Aorta (tissue), 5 donors: ENCODE data around the gene MTMR11. TPM values are rescaled to one million over a fixed set of nuclear protein-coding genes. Genes with fewer than 3 reads are reported as not detected.
A peak's percentile ranks its signal among the peaks of the same experiment; 100 is the strongest.

ENCODE experiments used
- ATAC-seq: fragments of 200-7000 bp; cut with Tn5 transposase; one replicate; pipeline ENCODE4 v1.9.1; 2022; ENCODE audit warnings: moderate library complexity; ENCODE audit not compliant: low FRiP score
- DNase-seq, 2 donors: peaks; one replicate each; pipeline ENCODE4 v3.0.0-alpha.2; 2020
- H3K27ac ChIP-seq, 2 donors: one replicate each; pipeline ENCODE4 v1.5.1; 2013; ENCODE audit warnings: low read length in 2 of 2, mild to moderate bottlenecking in 2 of 2, moderate library complexity in 2 of 2, control low read depth in 1 of 2, inconsistent platforms in 1 of 2, low read depth in 1 of 2
- H3K27me3 ChIP-seq, 2 donors: one replicate each; pipeline ENCODE4 v1.6.1; 2013; ENCODE audit warnings: control low read depth in 1 of 2, low read length in 1 of 2, mild to moderate bottlenecking in 1 of 2, moderate library complexity in 1 of 2; ENCODE audit not compliant: insufficient read depth in 2 of 2, control insufficient read depth in 1 of 2
- H3K36me3 ChIP-seq, 2 donors: one replicate each; pipeline ENCODE4 v1.6.1; 2013; ENCODE audit warnings: control low read depth in 1 of 2, low read length in 1 of 2, mild to moderate bottlenecking in 1 of 2; ENCODE audit not compliant: insufficient read depth in 2 of 2, control insufficient read depth in 1 of 2
- H3K4me1 ChIP-seq, 2 donors: one replicate each; pipeline ENCODE4 v1.6.1; 2013; ENCODE audit warnings: low read length in 2 of 2, control low read depth in 1 of 2, mild to moderate bottlenecking in 1 of 2, moderate library complexity in 1 of 2; ENCODE audit not compliant: insufficient read depth in 2 of 2, control insufficient read depth in 1 of 2
- H3K4me3 ChIP-seq, 2 donors: one replicate each; pipeline ENCODE4 v1.5.1; 2013; ENCODE audit warnings: low read length in 2 of 2, control low read depth in 1 of 2, mild to moderate bottlenecking in 1 of 2
- H3K9me3 ChIP-seq: one replicate; pipeline ENCODE4 v1.6.1; 2013; ENCODE audit warnings: mild to moderate bottlenecking, low read length; ENCODE audit not compliant: control insufficient read depth
- WGBS, 2 donors: extraction: QIAGEN DNeasy Blood & Tissue Kit; methylation state at CpG; one replicate each; pipeline ENCODE4 v1.1.7; 2013; 5-methylcytosine and 5-hydroxymethylcytosine counted together
- intact Hi-C, 2 donors: fragments of 100-400 bp; cut with DNase I; formaldehyde crosslinking; loops; one replicate each; pipeline versions ENCODE4 v1.14.2 to v1.15.0; 2022
- polyA plus RNA-seq, 2 donors: library from polyadenylated mRNA; stranded (reverse); fragments of 200-250 nt; gene quantifications; one replicate each; pipeline ENCODE4 v1.2.3, GENCODE V29; 2013
- total RNA-seq, 2 donors: library from RNA; stranded (reverse); fragmentation: NEBNext Ultra II Directional; extraction: Animal tissue kit (Norgen Biotek cat#: 25700); gene quantifications; one replicate each; pipeline ENCODE4 v1.2.1, GENCODE V29; 2021
- donor health status: healthy with polysubstance abuse.
- donor health status: Bipolar disorder and iron deficiency.
- donor health status: DM: no; HTN: no; CAD: no.
- donor health status: DM: no; HTN: no; CAD: no.
- donor health status: DM: yes; HTN: yes; CAD: no.

Gene MTMR11
- total and polyA plus RNA-seq, 4 donors: 19.3 to 59.1 (median 48.8) TPM

- Histone ChIP-seq H3K27ac (peak overlapping the region; percentile 5 to 96), H3K36me3 (no peaks in the 10 kb centered on the region), H3K4me1 (peaks cover 0 to 4% of the 10 kb centered on the region in 2 donors), H3K4me3 (peak overlapping the region; percentile 62 to 89), H3K27me3 (peaks cover 0 to 2% of the 10 kb centered on the region in 2 donors), H3K9me3 (no peaks in the 10 kb centered on the region)
- peak; percentile 81 for ATAC-seq
- intact Hi-C loops: no loop called here
- 0% methylated on average over 36 of the region's 36 CpGs for WGBS, 2 donors
- peak; percentile 95 to 96 for DNase-seq
Measured at GRCh38 chr1:149885339-149886120, 51.1 kb downstream of the MTMR11 start.

- H3K4me1 ChIP-seq: peaks cover 0 to 4% of the 10 kb centered on the region in 2 donors
- peak overlapping the region in 1 of 2 donors; percentile 70 for H3K27ac ChIP-seq
- DNase-seq (no peak), ATAC-seq (no peak)
- peaks cover 0 to 2% of the 10 kb centered on the region in 2 donors for H3K27me3 ChIP-seq
- H3K4me3 ChIP-seq: peak overlapping the region; percentile 62 to 89
- no peaks in the 10 kb centered on the region for H3K36me3 ChIP-seq
- intact Hi-C loops: no loop called here
- H3K9me3 ChIP-seq: no peaks in the 10 kb centered on the region
- 7 to 8% methylated on average over 9 of the region's 9 CpGs for WGBS, 2 donors
Measured at GRCh38 chr1:149884433-149885338, 52.0 kb downstream of the MTMR11 start.

- DNase-seq: no peak
- Histone ChIP-seq H3K27ac (no peak overlapping the region), H3K4me1 (peaks cover 0 to 4% of the 10 kb centered on the region in 2 donors), H3K9me3 (no peaks in the 10 kb centered on the region), H3K27me3 (peaks cover 0 to 2% of the 10 kb centered on the region in 2 donors), H3K36me3 (no peaks in the 10 kb centered on the region), H3K4me3 (no peak overlapping the region)
- no peak for ATAC-seq
- intact Hi-C loops: no loop called here
- 83 to 86% methylated on average over 3 of the region's 3 CpGs for WGBS, 2 donors
Measured at GRCh38 chr1:149883598-149884247, 53.0 kb downstream of the MTMR11 start.

- DNase-seq: no peak
- WGBS, 2 donors: 91 to 94% methylated on average over 1 of the region's 1 CpG
Measured at GRCh38 chr1:149881876-149882275, 54.8 kb downstream of the MTMR11 start.

GRCh38 chr1:149879556-149879955 is 57.1 kb downstream of the MTMR11 start:
- 91 to 96% methylated on average over 1 of the region's 1 CpG for WGBS, 2 donors
- no peaks in the 10 kb centered on the region for H3K4me1 ChIP-seq
- intact Hi-C loops: no loop called here

More at GRCh38 chr1:149881876-149882275, 54.8 kb downstream of the MTMR11 start:
- intact Hi-C loops: no loop called here
- Histone ChIP-seq H3K4me1 (peaks cover 0 to 4% of the 10 kb centered on the region in 2 donors), H3K9me3 (no peaks in the 10 kb centered on the region), H3K27me3 (peaks cover 0 to 1% of the 10 kb centered on the region in 2 donors), H3K27ac (no peak overlapping the region), H3K36me3 (no peaks in the 10 kb centered on the region), H3K4me3 (no peak overlapping the region)
- ATAC-seq: no peak

More at GRCh38 chr1:149879556-149879955, 57.1 kb downstream of the MTMR11 start:
- no peak for ATAC-seq
- no peak for DNase-seq
- no peaks in the 10 kb centered on the region for H3K27me3 ChIP-seq
- no peaks in the 10 kb centered on the region for H3K9me3 ChIP-seq
- no peak overlapping the region for H3K27ac ChIP-seq
- H3K4me3 ChIP-seq: no peak overlapping the region
- H3K36me3 ChIP-seq: no peaks in the 10 kb centered on the region

Other genes with a start within 250 kb of the MTMR11 start
- gene FCGR1A, start 154.2 kb downstream of the MTMR11 start, total RNA-seq: 10 to 100 TPM; 15.9 to 45.0 TPM
- 10 to 100 TPM; 12.5 to 25.2 TPM for gene FCGR1A, start 154.2 kb downstream of the MTMR11 start, polyA plus RNA-seq
- 10 to 100 TPM in 1 of 2 donors, 1 to 10 TPM in 1; 8.7 to 14.0 TPM for gene BOLA1, start 37.3 kb downstream of the MTMR11 start, total RNA-seq
- gene BOLA1, start 37.3 kb downstream of the MTMR11 start, polyA plus RNA-seq: 10 to 100 TPM; 22.3 to 26.6 TPM
- 10 to 100 TPM; 16.9 to 20.5 TPM for gene SV2A, start 19.0 kb downstream of the MTMR11 start, total RNA-seq
- gene SV2A, start 19.0 kb downstream of the MTMR11 start, polyA plus RNA-seq: 10 to 100 TPM in 1 of 2 donors, 1 to 10 TPM in 1; 4.3 to 13.0 TPM
- gene SF3B4, start 9.1 kb downstream of the MTMR11 start, total RNA-seq: 10 to 100 TPM; 37.3 to 42.6 TPM
- gene SF3B4, start 9.1 kb downstream of the MTMR11 start, polyA plus RNA-seq: 10 to 100 TPM; 18.8 to 37.5 TPM
- gene OTUD7B, start 73.8 kb upstream of the MTMR11 start, total RNA-seq: 10 to 100 TPM; 36.0 to 41.2 TPM
- gene OTUD7B, start 73.8 kb upstream of the MTMR11 start, polyA plus RNA-seq: 1 to 10 TPM; 6.3 to 6.9 TPM
- gene VPS45, start 130.9 kb upstream of the MTMR11 start, total RNA-seq: 10 to 100 TPM; 52.6 to 58.2 TPM
- 10 to 100 TPM; 19.7 to 39.7 TPM for gene VPS45, start 130.9 kb upstream of the MTMR11 start, polyA plus RNA-seq
- gene PLEKHO1, start 213.0 kb upstream of the MTMR11 start, total RNA-seq: 100 to 1,000 TPM in 1 of 2 donors, 10 to 100 TPM in 1; 90.6 to 146 TPM
- 100 to 1,000 TPM in 1 of 2 donors, 10 to 100 TPM in 1; 56.6 to 146 TPM for gene PLEKHO1, start 213.0 kb upstream of the MTMR11 start, polyA plus RNA-seq